SIG-M5 treated with dmso at 0.1 percent for 504 hours (cell line): ENCODE data around the gene FBP1.

Experiments
- DNase-seq: peaks from one replicate; lab custom pipeline; 2025; ENCODE audit not compliant: unreplicated experiment; lab: John Stamatoyannopoulos, UW

The FBP1 gene

GRCh38 chr9:94656200-94656599 is 16.9 kb upstream of the FBP1 start:
- peak; percentile 80 for DNase-seq

- no peak for DNase-seq
Measured at GRCh38 chr9:94655739-94656138, 16.4 kb upstream of the FBP1 start.

- DNase-seq: no peak
Measured at GRCh38 chr9:94654165-94654894, 15.0 kb upstream of the FBP1 start.

GRCh38 chr9:94650949-94651348 is 11.6 kb upstream of the FBP1 start:
- DNase-seq: no peak

GRCh38 chr9:94649100-94649819 is 9.9 kb upstream of the FBP1 start:
- peak; percentile 77 for DNase-seq

- DNase-seq: no peak
Measured at GRCh38 chr9:94648185-94648584, 8.9 kb upstream of the FBP1 start.

GRCh38 chr9:94645901-94646300 is 6.6 kb upstream of the FBP1 start:
- no peak for DNase-seq

GRCh38 chr9:94644543-94644942 is 5.2 kb upstream of the FBP1 start:
- DNase-seq: no peak

GRCh38 chr9:94643741-94644140 is 4.4 kb upstream of the FBP1 start:
- no peak for DNase-seq

- no peak for DNase-seq
Measured at GRCh38 chr9:94643176-94643575, 3.9 kb upstream of the FBP1 start.

GRCh38 chr9:94642501-94642900 is 3.2 kb upstream of the FBP1 start:
- no peak for DNase-seq

GRCh38 chr9:94639999-94640376 is 670 bp upstream of the FBP1 start:
- no peak for DNase-seq

GRCh38 chr9:94638335-94639060 is 820 bp downstream of the FBP1 start:
- DNase-seq: no peak

- DNase-seq: no peak
Measured at GRCh38 chr9:94632737-94633136, 6.6 kb downstream of the FBP1 start.

- DNase-seq: no peak
Measured at GRCh38 chr9:94631599-94631998, 7.7 kb downstream of the FBP1 start.

GRCh38 chr9:94630833-94631232 is 8.5 kb downstream of the FBP1 start:
- peak; percentile 58 for DNase-seq

GRCh38 chr9:94630281-94630680 is 9.0 kb downstream of the FBP1 start:
- no peak for DNase-seq

- no peak for DNase-seq
Measured at GRCh38 chr9:94627287-94627686, 12.0 kb downstream of the FBP1 start.

- DNase-seq: no peak
Measured at GRCh38 chr9:94625835-94626234, 13.5 kb downstream of the FBP1 start.

GRCh38 chr9:94624629-94625028 is 14.7 kb downstream of the FBP1 start:
- no peak for DNase-seq

- DNase-seq: no peak
Measured at GRCh38 chr9:94623253-94623652, 16.1 kb downstream of the FBP1 start.
